ENCODE measurements around the gene CIDEC.
"Not testable (repeated sequence)": the region's sequence is repeated elsewhere in the genome, so short reads cannot be mapped to it uniquely, and the experiment has no call there.

The CIDEC gene

DNA sequence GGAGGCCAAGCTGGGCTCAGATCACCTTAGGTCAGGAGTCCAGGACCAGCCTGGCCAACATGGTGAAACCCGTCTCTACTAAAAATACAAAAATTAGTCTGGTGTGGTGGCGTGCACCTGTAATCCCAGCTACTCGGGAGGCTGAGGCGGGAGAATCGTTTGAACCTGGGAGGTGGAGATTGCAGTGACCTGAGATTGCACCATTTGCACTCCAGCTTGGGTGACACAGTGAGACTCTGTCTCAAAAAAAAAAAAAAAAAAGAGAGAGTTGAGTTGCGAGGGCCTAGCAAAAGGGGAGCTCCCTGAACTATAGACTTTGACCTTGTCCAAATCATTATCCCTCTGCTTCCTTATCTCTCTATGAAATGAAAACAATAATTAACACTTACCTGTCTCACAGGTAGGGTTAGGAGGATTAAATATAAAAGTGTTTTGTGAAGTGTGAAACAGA is 20.9 kb upstream of the CIDEC start:
- not testable (repeated sequence) for DNase-seq

DNA sequence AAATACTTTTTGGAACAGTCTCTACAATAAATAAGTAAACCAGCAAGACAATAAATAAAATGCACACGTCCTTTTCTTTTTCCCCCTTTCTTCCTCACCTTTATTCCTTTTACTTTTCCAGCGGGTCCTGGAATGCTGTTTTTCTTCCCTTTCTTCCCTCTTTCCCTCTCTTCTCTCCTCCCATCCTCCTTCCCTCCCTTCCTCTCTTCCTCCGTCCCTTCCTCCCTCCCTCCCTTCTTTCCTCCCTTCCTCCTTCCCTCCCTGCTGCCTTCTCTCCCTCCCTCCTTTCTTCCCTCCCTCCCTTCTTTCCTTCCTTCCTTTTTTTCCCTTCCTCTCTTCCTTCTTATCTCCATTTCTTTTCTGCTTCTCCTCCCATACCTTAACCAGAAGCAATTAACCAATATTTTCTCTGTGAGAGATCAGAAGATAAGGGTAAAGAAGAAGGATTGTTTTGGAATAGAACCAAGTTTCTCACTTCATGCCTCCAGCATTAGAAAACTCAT is 19.3 kb upstream of the CIDEC start:
- DNase-seq = no peak

DNA sequence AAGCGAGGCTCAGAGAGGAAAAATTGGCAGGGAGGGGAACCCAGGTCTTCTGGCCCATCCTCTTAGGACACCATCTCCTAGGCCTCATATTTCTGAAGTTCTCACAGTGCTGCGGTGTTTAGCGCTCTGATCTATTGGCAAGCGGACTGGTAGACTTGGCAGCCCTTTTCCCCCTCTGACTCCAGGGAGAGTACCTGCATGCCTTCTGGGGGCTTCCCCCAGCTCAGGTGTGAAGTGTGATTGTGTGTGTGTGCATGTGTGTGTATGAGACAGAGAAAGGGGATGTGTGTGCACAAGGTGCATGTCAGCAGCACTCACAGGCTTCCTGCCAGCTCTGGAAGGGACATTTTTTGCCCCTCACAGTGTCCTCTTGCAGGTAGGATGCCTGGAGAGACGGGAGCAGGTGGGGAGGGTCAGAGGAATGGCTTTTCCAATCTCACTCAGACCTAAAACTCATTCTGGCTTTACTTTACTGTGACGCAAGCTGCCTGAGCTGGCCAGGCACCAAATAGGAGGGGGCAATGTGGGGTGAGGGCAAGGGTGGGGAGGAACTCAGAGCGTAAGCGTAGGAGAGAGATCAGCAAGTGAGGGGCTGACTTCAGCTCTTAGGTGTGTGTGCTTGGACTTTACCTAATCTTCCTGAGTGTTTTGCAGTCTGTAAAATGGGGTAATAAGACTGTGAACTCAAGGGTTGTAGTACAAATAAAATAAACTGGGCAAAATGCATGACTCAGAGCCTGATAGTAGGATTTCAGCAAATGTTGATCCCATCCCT is 18.6 kb upstream of the CIDEC start:
- DNase-seq = no peak

DNA sequence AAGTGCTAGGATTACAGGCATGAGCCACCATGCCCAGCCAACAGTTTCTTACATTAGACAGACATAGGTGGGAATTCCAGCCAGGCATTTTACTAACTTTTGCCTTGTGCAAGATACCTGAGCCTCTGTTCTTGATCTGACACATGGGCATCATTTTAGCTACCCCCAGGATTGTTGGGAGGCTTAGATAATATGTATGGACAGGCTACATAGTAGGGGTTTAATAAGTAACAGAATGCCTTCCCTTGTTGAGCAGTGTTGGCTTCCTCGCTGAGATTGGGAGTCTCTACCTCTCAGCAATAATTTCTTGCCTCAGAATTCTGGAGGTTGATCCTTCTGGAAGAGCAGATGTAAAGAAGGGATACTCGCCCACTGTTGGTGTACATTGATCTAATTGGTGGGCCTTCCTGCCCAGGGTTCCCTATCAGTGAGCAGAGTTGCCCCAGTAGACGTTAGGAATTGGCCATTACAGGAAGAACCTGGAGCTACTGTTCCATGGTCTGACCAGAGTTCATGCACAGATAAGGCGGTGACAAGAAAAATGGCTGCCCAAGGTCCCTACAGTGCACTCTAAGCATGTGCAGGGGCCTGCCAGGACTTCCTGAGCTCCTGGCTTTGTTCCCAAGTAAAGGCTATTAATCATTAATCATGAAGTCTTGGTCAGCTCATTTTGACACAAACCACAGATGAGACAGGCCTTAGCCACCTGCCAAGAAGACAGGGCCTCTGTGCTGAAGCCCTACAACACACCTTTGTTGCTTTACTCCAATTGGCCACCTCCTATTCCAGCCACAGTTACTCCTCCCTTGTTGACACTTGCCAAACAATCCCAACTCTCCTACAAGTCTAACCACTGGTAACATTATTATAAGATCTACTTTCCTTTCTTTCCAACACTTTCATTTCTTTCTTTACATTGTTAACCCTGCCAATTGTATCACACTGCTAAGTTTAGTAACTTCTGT is 17.6 kb upstream of the CIDEC start:
- DNase-seq = no peak

DNA sequence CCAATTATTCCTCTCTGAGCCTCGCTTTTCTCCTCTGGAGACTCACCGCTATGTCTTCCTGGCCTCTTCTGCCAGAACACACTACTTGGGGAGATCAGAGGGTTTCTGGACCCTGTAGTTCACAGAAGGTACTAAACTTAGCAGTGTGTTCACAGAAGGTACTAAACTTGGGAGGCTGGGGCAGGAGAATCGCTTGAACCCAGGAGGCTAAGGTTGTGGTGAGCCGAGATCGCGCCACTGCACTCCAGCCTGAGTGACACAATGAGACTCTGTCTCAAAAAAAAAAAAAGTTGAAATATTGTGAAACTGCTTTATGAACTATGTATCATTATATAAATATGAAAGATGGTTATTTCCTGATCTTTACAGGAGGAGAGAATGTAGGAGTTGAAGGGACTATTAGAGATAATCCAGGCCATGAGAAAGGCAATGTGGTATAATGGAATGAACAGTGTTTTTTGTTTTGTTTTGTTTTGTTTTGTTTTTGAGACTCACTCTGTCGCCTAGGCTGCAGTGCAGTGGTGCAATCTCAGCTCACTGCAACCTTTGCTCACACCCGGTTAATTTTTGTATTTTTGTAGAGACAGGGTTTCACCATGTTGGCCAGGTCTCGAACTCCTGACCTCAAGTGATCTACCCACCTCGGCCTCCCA is 16.8 kb upstream of the CIDEC start:
- DNase-seq = not testable (repeated sequence)

DNA sequence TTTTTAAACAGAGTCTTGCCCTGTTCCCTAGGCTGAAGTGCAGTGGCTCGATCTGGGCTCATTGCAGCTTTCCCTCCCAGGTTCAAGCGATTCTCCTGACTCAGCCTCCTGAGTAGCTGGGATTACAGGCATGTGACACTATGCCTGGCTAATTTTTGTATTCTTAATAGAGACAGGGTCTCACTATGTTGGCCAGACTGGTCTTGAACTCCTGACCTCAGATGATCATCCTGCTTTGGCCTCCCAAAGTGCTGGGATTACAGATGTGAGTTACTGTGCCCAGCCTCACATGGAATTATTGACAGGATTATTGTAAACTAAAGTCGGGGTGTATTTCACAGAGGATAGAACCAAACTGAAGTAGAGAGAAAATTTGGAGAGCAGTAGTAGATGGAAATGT is 15.7 kb upstream of the CIDEC start:
- DNase-seq = not testable (repeated sequence)

DNA sequence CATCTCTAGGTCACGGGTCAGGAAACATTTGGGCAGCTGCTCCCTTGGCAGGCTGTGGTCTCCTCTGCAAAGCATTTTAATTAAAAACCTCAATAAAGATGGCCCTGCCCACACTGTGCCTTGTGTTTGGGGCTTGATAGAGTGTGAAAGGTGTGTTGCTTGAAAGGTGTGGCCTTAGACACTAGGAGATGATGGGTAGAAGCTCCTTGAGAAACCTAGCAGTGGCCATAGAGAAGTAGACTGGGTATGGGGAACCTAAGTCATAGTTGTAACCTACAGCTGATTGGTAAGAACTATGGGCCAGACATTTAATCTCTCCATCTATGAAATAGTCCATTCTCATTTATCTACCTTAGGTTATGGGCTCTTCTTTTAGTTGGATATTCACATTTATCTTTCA is 13.7 kb upstream of the CIDEC start:
- DNase-seq = no peak

DNA sequence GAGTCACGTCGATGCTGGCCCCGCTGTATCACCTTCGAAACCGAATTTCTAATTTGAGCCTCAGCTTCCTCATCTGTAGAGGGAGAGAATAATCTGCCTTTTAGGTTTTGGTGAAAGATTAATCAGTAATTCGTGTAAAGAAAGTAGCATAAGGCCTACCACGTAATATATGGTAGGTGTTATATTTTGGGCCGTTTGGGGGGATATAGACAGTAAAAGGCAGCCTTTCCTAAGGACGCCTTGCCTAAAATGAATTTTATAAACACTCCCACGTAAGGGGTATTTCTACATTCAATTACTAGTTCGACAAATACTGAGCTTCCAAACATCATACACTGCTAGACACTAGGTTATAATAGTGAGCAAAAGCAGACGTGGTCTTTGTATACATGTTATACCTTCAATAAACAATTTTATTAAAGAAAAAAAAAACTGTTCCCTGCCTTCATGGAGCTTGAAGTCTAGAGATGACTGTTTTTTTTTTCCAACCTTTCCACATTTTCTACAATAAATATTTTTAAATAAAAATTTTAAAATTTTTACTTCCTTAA is 11.1 kb upstream of the CIDEC start:
- DNase-seq = no peak

DNA sequence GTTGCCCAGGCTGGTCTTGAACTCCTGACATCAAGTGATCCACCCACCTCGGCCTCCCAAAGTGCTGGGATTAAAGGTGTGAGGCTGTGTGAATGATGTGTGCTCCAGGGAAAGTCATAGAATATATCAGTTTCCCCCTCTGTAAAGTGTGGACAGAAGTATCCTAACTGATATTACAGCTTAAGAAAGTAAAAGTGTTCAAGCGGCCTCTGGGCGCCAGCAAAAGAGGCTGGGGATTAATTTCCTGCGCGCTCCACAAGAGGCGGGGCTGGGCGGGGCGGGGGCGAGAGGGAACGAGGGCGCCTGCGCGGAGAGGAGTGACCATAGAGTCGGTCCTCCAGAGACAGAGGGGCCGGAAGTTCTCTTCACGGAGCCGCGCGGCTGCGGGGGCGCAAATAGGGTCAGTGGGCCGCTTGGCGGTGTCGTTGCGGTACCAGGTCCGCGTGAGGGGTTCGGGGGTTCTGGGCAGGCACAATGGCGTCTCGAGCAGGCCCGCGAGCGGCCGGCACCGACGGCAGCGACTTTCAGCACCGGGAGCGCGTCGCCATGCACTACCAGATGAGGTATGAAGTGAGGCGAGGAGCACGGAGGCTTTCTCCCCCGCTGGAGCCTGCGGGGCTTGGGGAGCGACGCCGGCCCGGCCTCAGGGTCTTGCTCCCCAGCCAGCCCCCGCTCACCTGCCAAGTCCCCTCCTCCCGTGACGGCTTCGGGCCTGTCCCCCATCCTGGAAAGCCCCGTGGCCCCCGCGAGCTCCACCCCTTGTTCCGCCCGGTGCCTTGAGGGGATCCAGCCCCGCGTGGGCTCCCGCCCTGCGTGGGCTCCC is 10.4 kb upstream of the CIDEC start, which contains the start of gene JAGN1:
Gene JAGN1, plus strand, starts transcription at position 362 of the 823 bp plus-strand sequence. Its CDS starts 113 bp downstream, at position 475.
- peak; percentile 45 for DNase-seq

DNA sequence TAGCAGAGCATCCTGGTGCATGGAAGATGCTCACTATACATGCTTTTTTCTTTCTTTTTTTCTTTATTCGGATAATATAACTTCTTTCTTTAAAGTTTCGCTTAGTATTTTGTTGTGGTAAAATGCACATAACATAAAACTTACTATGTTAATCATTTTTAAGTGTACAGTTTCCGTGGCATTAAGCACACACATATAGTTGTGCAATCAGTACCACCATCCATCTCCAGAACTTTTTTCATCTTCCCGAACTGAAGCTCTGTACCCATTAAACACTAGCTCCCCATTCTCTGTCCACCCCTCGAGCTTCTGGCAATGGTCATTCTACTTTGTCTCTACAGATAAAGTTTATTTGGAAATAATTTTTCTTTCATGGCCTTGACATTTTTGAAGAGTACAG is 9.4 kb upstream of the CIDEC start:
- no peak for DNase-seq

DNA sequence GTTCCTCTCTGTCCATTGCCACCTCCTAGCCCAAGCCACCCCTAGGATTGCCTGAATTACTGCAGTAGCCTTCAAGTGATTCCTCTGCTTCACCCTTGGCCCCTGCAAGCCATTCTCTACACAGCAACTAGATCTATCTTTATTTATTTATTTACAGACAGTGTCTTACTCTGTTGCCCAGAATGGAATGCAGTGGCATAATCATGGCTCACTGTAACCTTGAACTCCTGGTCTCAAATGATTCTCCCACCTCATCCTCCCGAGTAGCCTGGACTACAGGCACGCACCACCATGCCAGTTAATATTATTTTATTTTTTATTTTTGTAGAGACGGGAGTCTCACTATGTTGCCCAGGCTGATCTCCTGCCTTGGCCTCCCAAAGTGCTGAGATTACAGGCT is 8.5 kb upstream of the CIDEC start:
- no peak for DNase-seq

DNA sequence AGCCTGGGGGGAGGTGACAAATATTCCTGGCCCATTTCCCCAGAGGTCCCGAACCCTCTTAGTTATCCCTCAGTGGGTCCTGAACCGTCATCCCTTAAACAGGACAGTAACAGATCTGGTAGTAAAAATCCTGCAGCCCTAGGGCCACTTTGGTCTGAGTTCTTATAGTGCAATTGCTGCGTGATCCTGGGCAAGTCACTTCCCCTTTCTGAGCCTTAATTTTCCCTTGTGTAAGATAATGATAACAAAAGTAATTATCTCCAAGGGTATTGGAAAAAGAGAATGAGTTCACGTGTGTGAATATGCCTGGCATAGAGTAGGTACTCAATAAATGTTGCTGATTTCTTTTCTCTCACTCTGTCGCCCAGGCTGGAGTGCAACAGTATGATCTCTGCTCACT is 7.4 kb upstream of the CIDEC start:
- DNase-seq = no peak

DNA sequence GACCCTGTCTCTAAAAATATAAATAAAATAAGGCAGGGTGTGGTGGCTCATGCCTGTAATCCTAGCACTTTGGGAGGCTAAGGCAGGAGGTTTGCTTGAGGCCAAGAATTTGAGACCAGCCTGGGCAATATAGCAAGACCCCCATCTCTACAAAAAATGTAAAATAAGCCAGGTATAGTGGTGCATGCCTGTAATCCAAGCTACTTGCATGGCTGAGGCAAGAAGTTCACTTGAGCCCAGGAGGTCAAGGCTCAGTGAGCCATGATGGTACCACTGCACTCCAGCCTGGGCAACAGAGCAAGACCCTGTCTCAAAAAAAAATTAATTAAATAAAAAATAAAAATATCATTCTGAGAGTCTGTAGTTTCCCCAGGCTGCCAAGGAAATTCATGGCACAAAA is 6.3 kb upstream of the CIDEC start:
- no peak for DNase-seq

DNA sequence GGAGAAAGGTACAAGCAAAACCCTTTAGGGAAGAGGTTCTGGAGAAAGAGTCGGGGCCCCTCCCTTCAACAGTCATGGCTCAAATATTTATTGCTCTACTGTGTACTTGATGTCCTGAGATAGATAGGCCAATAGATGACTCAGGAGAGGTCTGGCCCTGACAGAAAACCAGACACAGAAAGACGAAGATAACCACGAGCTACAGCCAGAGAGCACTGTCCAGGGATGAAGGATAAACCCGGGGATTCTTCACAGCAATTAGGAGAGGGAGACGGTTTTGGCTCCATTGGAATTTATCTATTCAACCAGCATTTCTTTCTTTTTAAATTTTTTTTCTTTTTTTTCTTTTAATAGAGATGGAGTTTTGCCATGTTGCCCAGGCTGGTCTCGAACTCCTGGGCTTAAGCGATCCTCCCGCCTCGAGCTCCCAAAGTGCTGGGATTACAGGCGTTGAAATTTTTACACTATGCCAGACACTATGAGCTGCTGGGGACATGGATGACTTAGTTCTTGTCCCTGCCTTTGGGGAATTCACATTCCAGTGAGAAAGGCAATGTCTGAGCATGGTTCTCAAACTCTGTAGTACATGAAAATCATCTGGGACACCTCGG is 4.6 kb upstream of the CIDEC start:
- no peak for DNase-seq

DNA sequence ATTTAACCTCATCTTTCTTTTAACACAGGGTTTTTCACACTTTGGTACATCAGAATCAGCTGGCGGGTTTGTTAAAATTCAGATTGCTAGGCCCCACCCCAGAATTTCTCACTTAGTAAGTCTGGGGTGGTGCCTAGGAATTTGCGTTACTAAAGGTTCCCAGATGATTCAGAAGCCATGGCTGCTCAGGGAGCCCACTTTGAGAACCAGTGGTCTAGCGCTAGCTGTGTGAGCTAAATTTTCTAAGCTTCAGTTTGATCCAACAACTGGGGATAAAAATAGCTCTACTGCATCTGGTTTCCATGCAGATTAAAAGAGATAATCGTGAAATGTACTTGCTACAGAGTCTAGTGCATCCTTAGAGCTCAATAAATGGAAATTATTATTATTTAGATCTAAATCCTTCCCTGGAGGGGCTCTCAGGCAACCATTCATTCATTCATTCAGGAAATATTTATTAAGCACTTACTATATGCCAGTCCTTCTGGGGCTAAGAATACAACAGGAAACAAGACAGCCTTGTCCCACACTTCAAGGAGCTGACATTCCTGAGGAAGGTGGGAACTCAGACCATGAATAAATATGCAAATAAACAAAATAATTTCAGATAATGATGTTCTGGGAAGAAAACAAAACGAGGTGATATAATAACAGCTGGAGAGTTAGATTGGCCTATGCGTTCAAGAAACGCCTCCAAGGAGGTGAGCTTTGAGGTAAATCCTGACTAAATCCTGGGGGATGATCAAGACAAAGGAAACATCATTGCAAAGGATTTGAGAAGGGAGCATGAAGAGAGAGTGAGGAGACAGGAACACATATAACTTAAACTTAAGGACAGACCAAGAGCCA is 3.9 kb upstream of the CIDEC start:
- no peak for DNase-seq

DNA sequence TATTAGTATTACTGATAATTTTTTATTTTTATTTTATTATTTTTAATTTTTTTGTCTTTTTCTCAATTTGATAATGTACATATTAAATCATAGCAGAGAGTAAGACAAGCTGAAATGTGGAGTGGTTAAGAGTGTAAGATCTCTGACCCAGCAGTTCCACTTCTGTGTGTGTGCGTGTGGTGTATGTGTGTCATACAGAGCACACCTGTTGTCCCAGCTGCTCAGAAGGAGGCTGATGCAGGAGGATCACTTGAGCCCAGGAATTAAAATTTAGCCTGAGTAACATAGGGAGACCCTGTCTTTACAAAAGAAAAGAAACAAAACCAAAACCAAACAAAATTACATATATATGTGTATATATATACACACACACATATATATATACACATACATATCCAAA is 1.4 kb upstream of the CIDEC start:
- no peak for DNase-seq

DNA sequence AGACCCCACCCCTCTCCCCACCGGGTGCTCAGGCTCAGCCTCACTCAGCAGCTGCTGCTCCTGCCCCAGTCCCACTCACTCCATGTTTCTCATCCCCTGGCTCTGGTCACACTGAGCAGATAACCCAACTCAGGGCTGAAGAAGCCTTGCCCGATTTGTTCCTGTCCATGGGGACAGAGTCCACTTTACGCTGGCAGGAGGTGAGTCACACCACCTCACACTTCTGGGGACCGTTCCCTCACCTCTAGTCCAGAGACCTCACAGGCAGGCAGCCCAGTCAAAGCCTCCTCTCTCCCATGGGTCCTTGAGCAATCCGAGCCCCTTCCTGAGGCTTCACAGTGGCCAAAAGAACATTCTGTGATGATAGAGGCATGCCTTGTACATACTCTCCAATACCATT is 1.4 kb downstream of the CIDEC start:
- DNase-seq = no peak

DNA sequence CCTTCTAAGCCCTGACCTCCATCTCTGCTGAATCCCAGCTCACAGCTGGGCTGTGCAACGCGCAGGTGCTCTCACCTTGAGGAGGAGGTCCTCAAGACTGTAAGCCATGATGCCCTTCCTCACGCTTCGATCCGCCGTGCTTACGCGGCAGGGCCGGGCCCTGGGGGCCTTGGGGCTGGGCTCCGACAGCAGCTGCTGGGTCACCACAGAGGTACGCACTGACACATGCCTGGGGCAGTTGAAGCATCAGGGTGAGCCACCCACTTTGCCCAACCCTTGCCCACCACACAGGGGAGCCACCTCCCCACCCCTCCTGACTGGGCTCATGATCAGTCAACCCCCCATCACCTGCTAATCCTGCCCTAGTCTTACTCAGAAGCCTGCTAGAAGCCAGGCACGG is 3.1 kb downstream of the CIDEC start:
- DNase-seq = no peak

DNA sequence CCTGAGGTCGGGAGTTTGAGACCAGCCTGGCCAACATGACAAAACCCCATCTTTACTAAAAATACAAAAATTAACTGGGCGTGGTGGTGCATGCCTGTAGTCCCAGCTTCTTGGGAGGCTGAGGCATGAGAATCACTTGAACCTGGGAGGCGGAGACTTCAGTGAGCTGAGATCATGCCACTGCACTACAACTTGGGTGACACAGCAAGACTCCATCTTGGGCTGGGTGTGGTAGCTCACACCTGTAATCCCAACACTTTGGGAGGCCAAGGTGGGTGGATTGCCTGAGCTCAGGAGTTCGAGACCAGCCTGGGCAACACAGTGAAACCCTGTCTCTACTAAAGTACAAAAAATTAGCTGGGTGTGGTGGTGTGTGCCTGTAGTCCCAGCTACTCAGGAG is 3.8 kb downstream of the CIDEC start:
- DNase-seq = not testable (repeated sequence)

DNA sequence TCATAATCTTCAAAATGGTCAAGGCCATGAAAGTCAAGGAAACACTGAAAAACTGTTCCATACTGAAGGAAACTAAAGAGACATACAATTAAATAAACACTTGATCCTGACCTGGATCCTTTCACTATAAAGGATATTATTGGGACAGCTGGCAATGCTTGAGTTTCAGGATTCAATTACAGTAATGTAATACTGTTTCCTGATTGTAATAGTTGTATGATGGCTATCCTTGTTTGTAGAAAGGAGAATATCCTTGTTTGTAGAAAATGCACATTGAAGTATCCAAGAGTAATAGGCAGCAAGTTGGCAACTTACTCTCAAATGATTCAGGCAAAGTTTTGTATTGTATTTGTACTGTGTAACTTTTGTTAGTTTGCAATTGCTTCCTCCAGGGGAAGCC is 4.6 kb downstream of the CIDEC start:
- DNase-seq = no peak

All from NCI-H526 treated with DMSO at 0.1 percent for 48 hours (cell line).